Esophagus muscularis mucosa (tissue), 4 donors: ENCODE data around the gene DNAH12. TPM values are rescaled to one million over a fixed set of nuclear protein-coding genes. Genes with fewer than 3 reads are reported as not detected.

Experiments used
- DNase-seq: peaks from one replicate; pipeline ENCODE4 v3.0.0-alpha.2; 2017; ENCODE audit errors: extremely low spot score
- H3K27ac ChIP-seq, 4 donors: fragments of 200-600 bp; sonication (generic); replicated peaks in 1 of 4; 1 replicate in 3 of 4; 2 replicates in 1 of 4; pipeline ENCODE4 v1.5.1; 2016 to 2019; ENCODE audit warnings: mild to moderate bottlenecking in 1 of 4
- H3K27me3 ChIP-seq, 4 donors: fragments of 200-600 bp; sonication (generic); one replicate each; pipeline versions ENCODE4 v1.5.1 to v1.6.0; 2016 to 2019
- H3K36me3 ChIP-seq, 4 donors: fragments of 200-600 bp; sonication (generic); one replicate each; pipeline ENCODE4 v1.5.1; 2016 to 2019
- H3K4me1 ChIP-seq, 4 donors: fragments of 200-600 bp; sonication (generic); one replicate each; pipeline ENCODE4 v1.5.1; 2016 to 2019
- H3K4me3 ChIP-seq, 4 donors: fragments of 200-600 bp; sonication (generic); 1 replicate in 2 of 4; 2 replicates in 2 of 4; pipeline ENCODE4 v1.5.1; 2016 to 2019; ENCODE audit warnings: mild to moderate bottlenecking in 4 of 4, moderate library complexity in 1 of 4
- H3K9me3 ChIP-seq, 4 donors: fragments of 200-600 bp; sonication (generic); 1 replicate in 3 of 4; 2 replicates in 1 of 4; pipeline ENCODE4 v1.5.1; 2016 to 2019
- CTCF ChIP-seq, 3 experiments: fragments of 200-600 bp in 2 of 3; fragments of 450-650 bp in 1 of 3; sonication (generic) in 2 of 3; IDR thresholded peaks; one replicate each; pipeline ENCODE4 v1.5.1; 2017 to 2019; ENCODE audit warnings: antibody characterized with exemption in 3 of 3, mild to moderate bottlenecking in 2 of 3, moderate library complexity in 1 of 3
- EP300 ChIP-seq: sonication (generic); formaldehyde crosslinking; IDR thresholded peaks from one replicate; pipeline ENCODE4 v1.6.1; 2017; ENCODE audit warnings: antibody characterized with exemption
- POLR2A ChIP-seq: fragments of 450-650 bp; IDR thresholded peaks from one replicate; pipeline ENCODE4 v1.6.1; 2017; ENCODE audit warnings: antibody characterized with exemption, moderate library complexity, mild to moderate bottlenecking, low read depth
- POLR2AphosphoS5 ChIP-seq, 2 donors: sonication (generic); formaldehyde crosslinking; IDR thresholded peaks; one replicate each; pipeline ENCODE4 v1.6.1; 2017; ENCODE audit warnings: antibody characterized with exemption in 2 of 2
- WGBS: methylation state at CpG from one replicate; pipeline ENCODE4 v1.1.5; 2018; 5-methylcytosine and 5-hydroxymethylcytosine counted together
- intact Hi-C: fragments of 100-400 bp; cut with DNase I; formaldehyde crosslinking; loops from one replicate; pipeline ENCODE4 v1.15.1; 2023
- total RNA-seq, 4 donors: library from RNA; depleted of rRNA; stranded (reverse); fragments of >200 nt; gene quantifications; one replicate each; pipeline versions ENCODE4 v1.1.0 to v1.2.1, GENCODE V29; 2016

The DNAH12 gene
- total RNA-seq, 4 donors from 2014 or later, result under 0.01 to 0.39 TPM; not detected in 2

GRCh38 chr3:57292159-57292896, 251.8 kb downstream of the DNAH12 start, which contains the start of gene ASB14:
Gene ASB14 (minus strand): TSS chr3:57292685. CDS start chr3:57292033, 652 bp downstream.
- WGBS, result 81% methylated on average over 1 of the region's 1 CpG
- H3K27ac ChIP-seq, result no peak within 1 kb of the TSS
- H3K4me3 ChIP-seq, result no peak within 1 kb of the TSS
- H3K36me3 ChIP-seq, result no peaks in the 10 kb centered on the region
- H3K27me3 ChIP-seq, result no peaks in the 10 kb centered on the region
- H3K9me3 ChIP-seq, result no peaks in the 10 kb centered on the region
- no peaks in the 10 kb centered on the region for H3K4me1 ChIP-seq
- TF ChIP-seq POLR2AphosphoS5 (IDR thresholded peaks at IDR 0.05) (no peak), CTCF (IDR thresholded peaks at IDR 0.05) (no peak), EP300 (no peak), POLR2A (no peak)
- intact Hi-C loops, result no loop called here
- DNase-seq, result no peak

DNA sequence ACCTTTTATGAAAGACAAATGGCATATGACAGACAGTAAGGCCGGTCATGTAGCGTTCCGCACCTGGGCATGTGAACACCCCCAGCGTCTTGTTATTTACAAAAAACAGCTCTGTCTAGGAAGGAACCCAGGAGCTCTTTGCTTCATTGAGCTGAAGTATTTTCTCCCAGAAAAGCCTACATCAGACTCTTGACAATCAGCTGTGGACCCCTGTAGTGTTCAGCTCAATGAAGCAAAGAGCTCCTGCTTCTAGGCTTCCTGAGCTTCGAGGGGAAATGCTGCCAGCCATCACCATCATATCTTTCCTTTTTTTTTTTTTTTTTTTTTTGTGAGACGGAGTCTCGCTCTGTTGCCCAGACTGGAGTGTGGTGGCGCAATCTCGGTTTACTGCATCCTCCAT, 255.7 kb downstream of the DNAH12 start:
- intact Hi-C loops, result no loop called here
- Histone ChIP-seq H3K27me3 (no peaks in the 10 kb centered on the region), H3K4me3 (no peak overlapping the region), H3K9me3 (no peaks in the 10 kb centered on the region), H3K27ac (no peak overlapping the region), H3K4me1 (no peaks in the 10 kb centered on the region), H3K36me3 (no peaks in the 10 kb centered on the region)
- TF ChIP-seq CTCF (IDR thresholded peaks at IDR 0.05) (no peak), POLR2AphosphoS5 (IDR thresholded peaks at IDR 0.05) (no peak), POLR2A (no peak), EP300 (no peak)
- WGBS, result 93% methylated on average over 9 of the region's 9 CpGs
- DNase-seq, result no peak

- DNase-seq, result no peak
- 84% methylated on average over 2 of the region's 2 CpGs for whole genome bisulfite sequencing
These were observed 256.9 kb downstream of the DNAH12 start for GRCh38 chr3:57287205-57287604.

GRCh38 chr3:57283334-57283733, 260.8 kb downstream of the DNAH12 start:
- intact Hi-C loops, result no loop called here
- 77% methylated on average over 6 of the region's 6 CpGs for WGBS
- no peak for DNase-seq
- Histone ChIP-seq H3K4me1 (no peaks in the 10 kb centered on the region), H3K27me3 (no peaks in the 10 kb centered on the region), H3K9me3 (no peaks in the 10 kb centered on the region), H3K27ac (no peak overlapping the region), H3K4me3 (no peak overlapping the region), H3K36me3 (no peaks in the 10 kb centered on the region)
- TF ChIP-seq POLR2A (no peak), POLR2AphosphoS5 (IDR thresholded peaks at IDR 0.05) (no peak), EP300 (no peak), CTCF (IDR thresholded peaks at IDR 0.05) (no peak)

More at GRCh38 chr3:57287205-57287604, 256.9 kb downstream of the DNAH12 start:
- no peaks in the 10 kb centered on the region for H3K27me3 ChIP-seq
- H3K4me3 ChIP-seq, result no peak overlapping the region
- no peaks in the 10 kb centered on the region for H3K36me3 ChIP-seq
- H3K27ac ChIP-seq, result no peak overlapping the region
- H3K4me1 ChIP-seq, result no peaks in the 10 kb centered on the region
- intact Hi-C loops, result no loop called here
- TF ChIP-seq CTCF (IDR thresholded peaks at IDR 0.05), result no peak
- no peak for TF ChIP-seq POLR2AphosphoS5 (IDR thresholded peaks at IDR 0.05)
- TF ChIP-seq EP300, result no peak
- no peak for TF ChIP-seq POLR2A
- H3K9me3 ChIP-seq, result no peaks in the 10 kb centered on the region
